WTC11 (cell line): ENCODE data around the gene AQP7. TPM values are rescaled to one million over a fixed set of nuclear protein-coding genes. Genes with fewer than 3 reads are reported as not detected.
"Not testable (repeated sequence)": the region's sequence is repeated elsewhere in the genome, so short reads cannot be mapped to it uniquely, and the experiment has no call there.

Experiments
- ATAC-seq: fragments of 200-7000 bp; cut with Tn5 transposase; 2 replicates; pipeline ENCODE4 v1.10.0; 2021; ENCODE audit warnings: mild to moderate bottlenecking, moderate library complexity
- Bru-seq: library from RNA; stranded (reverse); fragments of 400-500 nt; gene quantifications from one replicate; lab custom pipeline; 2021; lab: Mats Ljungman, UMichigan
- CTCF ChIA-PET: fragments of 300-600 bp; sonication (Branson Sonifier 250); formaldehyde crosslinking; loops from one replicate; lab custom pipeline; 2021; ENCODE audit warnings: antibody characterized with exemption; lab: Charles Lee
- POLR2A ChIA-PET: fragments of 350-600 bp; sonication (Branson Sonifier 250); formaldehyde crosslinking; loops from one replicate; lab custom pipeline; 2021; ENCODE audit warnings: antibody characterized with exemption; lab: Charles Lee
- DNase-seq: peaks from one replicate; pipeline ENCODE4 v3.0.0; 2021; ENCODE audit warnings: low spot score
- H3K27ac Mint-ChIP-seq: 2 replicates; pipeline ENCODE4 v1.8.0; 2021; ENCODE audit warnings: mixed read lengths
- H3K27me3 Mint-ChIP-seq: 2 replicates; pipeline ENCODE4 v1.8.0; 2021; ENCODE audit warnings: low read depth, mild to moderate bottlenecking, moderate library complexity, mixed read lengths
- H3K36me3 Mint-ChIP-seq: 2 replicates; pipeline ENCODE4 v1.8.0; 2021; ENCODE audit warnings: mixed read lengths
- H3K4me1 Mint-ChIP-seq: 2 replicates; pipeline ENCODE4 v1.8.0; 2022; ENCODE audit warnings: mixed read lengths
- H3K4me3 Mint-ChIP-seq: 2 replicates; pipeline ENCODE4 v1.8.0; 2021; ENCODE audit warnings: mild to moderate bottlenecking, moderate library complexity, mixed read lengths
- H3K9me3 Mint-ChIP-seq: 2 replicates; pipeline ENCODE4 v1.8.0; 2021; ENCODE audit warnings: mixed read lengths
- CDX4 ChIP-seq: fragments of 250-450 bp; sonication (Bioruptor Pico); IDR thresholded peaks from 2 replicates; pipeline ENCODE4 v1.9.0; 2021; ENCODE audit warnings: moderate library complexity, mild to moderate bottlenecking, inconsistent platforms, borderline replicate concordance
- E2F1 ChIP-seq: sonication (generic); formaldehyde crosslinking; IDR thresholded peaks from 2 replicates; pipeline ENCODE4 v1.8.0; 2022; ENCODE audit warnings: mild to moderate bottlenecking, missing genetic modification reagents
- ELF4 ChIP-seq: sonication (generic); formaldehyde crosslinking; IDR thresholded peaks from 2 replicates; pipeline ENCODE4 v1.8.1; 2022; ENCODE audit warnings: low read depth, mild to moderate bottlenecking, moderate library complexity, missing genetic modification reagents
- EMX1 ChIP-seq: fragments of 250-450 bp; sonication (Bioruptor Pico); IDR thresholded peaks from 2 replicates; pipeline ENCODE4 v1.8.0; 2021; ENCODE audit warnings: mild to moderate bottlenecking
- ERG ChIP-seq: fragments of 250-450 bp; sonication (Bioruptor Pico); IDR thresholded peaks from 2 replicates; pipeline ENCODE4 v1.8.0; 2021; ENCODE audit warnings: mild to moderate bottlenecking
- GTF2I ChIP-seq: fragments of 250-450 bp; sonication (Bioruptor Pico); conservative IDR thresholded peaks from 2 replicates; pipeline ENCODE4 v1.4.0; 2021; ENCODE audit warnings: mild to moderate bottlenecking
- HMGXB4 ChIP-seq: sonication (generic); formaldehyde crosslinking; IDR thresholded peaks from 2 replicates; pipeline ENCODE4 v1.8.1; 2023; ENCODE audit warnings: mild to moderate bottlenecking, moderate library complexity, missing genetic modification reagents
- IRF1 ChIP-seq: sonication (generic); formaldehyde crosslinking; IDR thresholded peaks from 2 replicates; pipeline ENCODE4 v1.8.0; 2023; ENCODE audit warnings: missing genetic modification reagents
- NFYB ChIP-seq: sonication (generic); formaldehyde crosslinking; conservative IDR thresholded peaks from 2 replicates; pipeline ENCODE4 v1.8.0; 2022; ENCODE audit warnings: low read depth, missing genetic modification reagents
- RELA ChIP-seq: sonication (generic); formaldehyde crosslinking; IDR thresholded peaks from 2 replicates; pipeline ENCODE4 v1.8.1; 2022; ENCODE audit warnings: missing genetic modification reagents, mild to moderate bottlenecking, borderline replicate concordance
- TEAD1 ChIP-seq: sonication (generic); formaldehyde crosslinking; IDR thresholded peaks from 2 replicates; pipeline ENCODE4 v1.8.0; 2022; ENCODE audit warnings: mild to moderate bottlenecking, missing genetic modification reagents
- TEAD4 ChIP-seq: sonication (generic); formaldehyde crosslinking; IDR thresholded peaks from 2 replicates; pipeline ENCODE4 v1.8.0; 2022; ENCODE audit warnings: mild to moderate bottlenecking, missing genetic modification reagents
- TP53 ChIP-seq: sonication (generic); formaldehyde crosslinking; IDR thresholded peaks from 2 replicates; pipeline ENCODE4 v1.8.1; 2023; ENCODE audit warnings: mild to moderate bottlenecking, missing genetic modification reagents
- ZNF281 ChIP-seq: sonication (generic); formaldehyde crosslinking; IDR thresholded peaks from 2 replicates; pipeline ENCODE4 v1.8.0; 2023; ENCODE audit warnings: mild to moderate bottlenecking, missing genetic modification reagents
- ZNF532 ChIP-seq: fragments of 250-450 bp; sonication (Bioruptor Pico); IDR thresholded peaks from 2 replicates; pipeline ENCODE4 v1.9.0; 2021; ENCODE audit warnings: mild to moderate bottlenecking, borderline replicate concordance
- long read RNA-seq, 3 experiments: library from RNA in 1 of 3; library from capped mRNA in 1 of 3; library from polyadenylated mRNA in 1 of 3; unstranded in 2 of 3; stranded (forward) in 1 of 3; transcript quantifications; one replicate each; pipeline ENCODE4 v2.0.0, GENCODE V29; 2021
- total RNA-seq: library from RNA; stranded (reverse); gene quantifications from 3 replicates; pipeline ENCODE4 v1.2.3, GENCODE V29; 2021

AQP7 gene
- 0.09 to 0.23 TPM (median 0.17 TPM) in 3 replicates for total RNA-seq
- Bru-seq, nascent RNA = percentile 8 among the genes with signal in this experiment
- long read RNA-seq, experiment 1 = 0 reads
- long read RNA-seq, experiment 2 = 0 reads
- long read RNA-seq, experiment 3 = 0 reads

- H3K4me1 Mint-ChIP-seq, DNase-seq, H3K27me3 Mint-ChIP-seq, H3K9me3 Mint-ChIP-seq, ATAC-seq, POLR2A ChIA-PET, H3K4me3 Mint-ChIP-seq, H3K36me3 Mint-ChIP-seq, H3K27ac Mint-ChIP-seq: not testable (repeated sequence)
- CTCF ChIA-PET = interaction anchor here (0.9 to 4.3 kb wide), 7 partner anchors 10 to 70 kb away, joined by 4 to 62 read pairs (median 16); no protein-coding TSS in a partner anchor
Measured at GRCh38 chr9:33402371-33402770, at the start of gene AQP7. Gene AQP7 (minus strand): TSS chr9:33402568. CDS start chr9:33401262, 1,306 bp downstream.

GRCh38 chr9:33450621-33451146 is 48.3 kb upstream of the AQP7 start:
- no peak overlapping the region for H3K4me3 Mint-ChIP-seq
- peaks cover 28% of the 10 kb centered on the region for H3K27me3 Mint-ChIP-seq
- H3K36me3 Mint-ChIP-seq = no peaks in the 10 kb centered on the region
- ChIA-PET POLR2A (no interaction called here), CTCF (interaction anchor here (1.2 to 4.0 kb wide), 5 partner anchors 16 to 70 kb away, joined by 3 to 84 read pairs (median 43); no protein-coding TSS in a partner anchor)
- no peak for ATAC-seq
- TF ChIP-seq E2F1 (CRISPR knock-in tag) (no peak), RELA (CRISPR knock-in tag) (no peak), CDX4 (no peak), TP53 (CRISPR knock-in tag) (no peak), ERG (no peak), HMGXB4 (CRISPR knock-in tag) (no peak)
- peaks cover 34% of the 10 kb centered on the region for H3K4me1 Mint-ChIP-seq
- no peak for DNase-seq
- no peaks in the 10 kb centered on the region for H3K9me3 Mint-ChIP-seq
- H3K27ac Mint-ChIP-seq = no peak overlapping the region

GRCh38 chr9:33449715-33450114 is 47.3 kb upstream of the AQP7 start:
- Mint-ChIP-seq H3K9me3 (no peaks in the 10 kb centered on the region), H3K36me3 (no peaks in the 10 kb centered on the region), H3K4me1 (peaks cover 39% of the 10 kb centered on the region), H3K27ac (no peak overlapping the region), H3K27me3 (peaks cover 28% of the 10 kb centered on the region), H3K4me3 (no peak overlapping the region)
- ATAC-seq (no peak), DNase-seq (no peak)
- POLR2A ChIA-PET = no interaction called here
- CTCF ChIA-PET = interaction anchor here (0.8 to 3.4 kb wide), 4 partner anchors 17 to 75 kb away, joined by 3 to 44 read pairs (median 5); no protein-coding TSS in a partner anchor
- TF ChIP-seq GTF2I (no peak), EMX1 (no peak), NFYB (no peak), IRF1 (CRISPR knock-in tag) (no peak), ZNF281 (CRISPR knock-in tag) (no peak), ELF4 (CRISPR knock-in tag) (no peak), ZNF532 (CRISPR knock-in tag) (no peak), TEAD4 (CRISPR knock-in tag) (no peak), CDX4 (no peak), TEAD1 (CRISPR knock-in tag) (no peak)
